HUES6 (cell line): ENCODE measurements around the gene SFTPA1.
"Not testable (repeated sequence)": the region's sequence is repeated elsewhere in the genome, so short reads cannot be mapped to it uniquely, and the experiment has no call there.

Experiments
- H3K27ac ChIP-seq: 2 replicates; pipeline ENCODE4 v1.7.0; 2013; ENCODE audit warnings: low read depth, mild to moderate bottlenecking, low read length, inconsistent platforms
- H3K27me3 ChIP-seq: 2 replicates; pipeline ENCODE4 v1.6.1; 2013; ENCODE audit warnings: low read length; ENCODE audit not compliant: control insufficient read depth, insufficient read depth
- H3K36me3 ChIP-seq: 2 replicates; pipeline ENCODE4 v1.6.1; 2013; ENCODE audit warnings: low read length; ENCODE audit not compliant: control insufficient read depth, insufficient read depth
- H3K4me1 ChIP-seq: 2 replicates; pipeline ENCODE4 v1.6.1; 2013; ENCODE audit warnings: low read length; ENCODE audit not compliant: control insufficient read depth, insufficient read depth
- H3K4me3 ChIP-seq: 2 replicates; pipeline ENCODE4 v1.5.1; 2013; ENCODE audit warnings: low read depth, low read length
- H3K9ac ChIP-seq: one replicate; pipeline ENCODE4 v1.6.1; 2013; ENCODE audit warnings: mild to moderate bottlenecking, low read length
- H3K9me3 ChIP-seq: 2 replicates; pipeline ENCODE4 v1.6.1; 2013; ENCODE audit warnings: low read depth, low read length; ENCODE audit not compliant: control insufficient read depth, insufficient read depth

Gene SFTPA1

DNA sequence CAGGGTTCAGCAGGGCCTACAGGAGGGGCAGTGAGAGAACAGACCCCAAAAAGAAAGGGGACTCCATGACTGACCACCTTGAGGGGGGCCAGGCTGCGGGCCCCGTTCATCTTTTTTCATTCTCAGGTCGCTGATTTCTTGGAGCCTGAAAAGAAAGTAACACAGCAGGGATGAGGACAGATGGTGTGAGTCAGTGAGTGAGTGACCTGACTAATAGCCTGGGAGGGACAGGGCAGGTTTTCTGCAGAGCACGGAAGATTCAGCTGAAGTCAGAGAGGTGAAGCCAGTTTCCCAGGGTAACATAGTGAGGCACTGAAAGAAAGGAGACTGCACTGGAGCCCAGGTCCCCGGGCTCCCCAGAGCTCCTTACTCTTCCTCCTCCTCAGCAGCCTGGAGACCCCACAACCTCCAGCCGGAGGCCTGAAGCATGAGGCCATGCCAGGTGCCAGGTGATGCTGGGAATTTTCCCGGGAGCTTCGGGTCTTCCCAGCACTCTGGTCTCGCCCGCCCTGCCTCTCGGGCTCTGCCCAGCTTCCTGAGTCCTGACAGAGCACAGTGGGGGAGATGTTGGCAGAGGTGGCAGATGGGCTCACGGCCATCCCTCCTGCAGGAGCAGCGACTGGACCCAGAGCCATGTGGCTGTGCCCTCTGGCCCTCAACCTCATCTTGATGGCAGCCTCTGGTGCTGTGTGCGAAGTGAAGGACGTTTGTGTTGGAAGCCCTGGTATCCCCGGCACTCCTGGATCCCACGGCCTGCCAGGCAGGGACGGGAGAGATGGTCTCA, 646 bp downstream of the SFTPA1 start:
- H3K27ac ChIP-seq, H3K9me3 ChIP-seq, H3K4me1 ChIP-seq, H3K36me3 ChIP-seq, H3K4me3 ChIP-seq, H3K9ac ChIP-seq: not testable (repeated sequence)
- peaks cover 16% of the 10 kb centered on the region for H3K27me3 ChIP-seq

DNA sequence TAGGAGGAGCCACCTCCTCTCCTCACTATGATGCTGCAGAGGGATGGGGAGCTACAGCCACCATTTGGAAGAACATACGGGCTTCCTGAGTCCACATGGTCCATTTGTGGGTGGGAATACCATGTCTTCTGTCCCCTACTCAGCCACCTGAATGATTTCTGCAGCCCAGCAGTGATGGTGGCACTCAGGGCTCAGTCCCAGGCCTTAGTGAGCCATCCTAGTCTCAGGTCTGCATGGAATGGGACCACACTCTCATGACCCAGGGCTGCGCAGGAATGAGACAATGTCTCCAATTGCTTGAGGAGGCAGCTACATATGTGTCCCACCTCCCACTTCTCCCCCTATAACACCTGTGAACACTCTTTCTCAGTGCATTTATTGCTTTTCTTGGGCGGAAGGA, 4.8 kb downstream of the SFTPA1 start:
- peaks cover 3% of the 10 kb centered on the region; the same call in 1 of the 2 replicates for H3K27me3 ChIP-seq
- H3K27ac ChIP-seq: no peak overlapping the region
- no peaks in the 10 kb centered on the region for H3K4me1 ChIP-seq
- H3K36me3 ChIP-seq: no peaks in the 10 kb centered on the region
- no peak overlapping the region for H3K9ac ChIP-seq
- H3K4me3 ChIP-seq: no peak overlapping the region
- H3K9me3 ChIP-seq: no peaks in the 10 kb centered on the region

DNA sequence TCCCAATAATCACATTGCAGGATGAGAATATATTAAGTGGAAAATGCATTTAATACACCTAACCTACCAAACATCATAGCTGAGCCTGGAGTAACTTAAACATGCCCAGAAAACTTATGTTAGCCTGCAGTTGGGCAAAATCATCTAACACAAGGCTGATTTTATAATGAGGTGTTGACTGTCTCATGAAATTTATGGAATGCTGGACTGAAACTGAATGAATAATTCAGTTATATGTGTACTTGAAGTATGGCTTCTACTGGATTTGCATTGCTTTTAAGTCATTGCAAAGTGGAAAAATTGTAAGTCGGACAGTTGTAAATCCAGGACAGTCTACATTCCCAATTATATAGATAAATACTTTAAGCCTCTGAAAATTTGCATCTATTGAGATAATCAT, 5.4 kb downstream of the SFTPA1 start:
- H3K36me3 ChIP-seq: no peaks in the 10 kb centered on the region
- H3K4me3 ChIP-seq: no peak overlapping the region
- no peak overlapping the region for H3K27ac ChIP-seq
- H3K9me3 ChIP-seq: no peaks in the 10 kb centered on the region
- peaks cover 3% of the 10 kb centered on the region; the same call in 1 of the 2 replicates for H3K27me3 ChIP-seq
- no peaks in the 10 kb centered on the region for H3K4me1 ChIP-seq
- H3K9ac ChIP-seq: no peak overlapping the region

GRCh38 chr10:79623663-79624062, 12.9 kb downstream of the SFTPA1 start:
- not testable (repeated sequence) for H3K9me3 ChIP-seq, H3K36me3 ChIP-seq, H3K27ac ChIP-seq, H3K9ac ChIP-seq, H3K4me3 ChIP-seq, H3K4me1 ChIP-seq, H3K27me3 ChIP-seq

- Histone ChIP-seq H3K27me3 (peaks cover 4% of the 10 kb centered on the region; the same call in 1 of the 2 replicates), H3K9me3 (no peaks in the 10 kb centered on the region; the same call in 1 of the 2 replicates), H3K4me1 (peaks cover 10% of the 10 kb centered on the region; the same call in 1 of the 2 replicates), H3K4me3 (no peak overlapping the region), H3K27ac (no peak overlapping the region), H3K36me3 (no peaks in the 10 kb centered on the region), H3K9ac (no peak overlapping the region)
These were observed 16.3 kb downstream of the SFTPA1 start for GRCh38 chr10:79627075-79627474.

DNA sequence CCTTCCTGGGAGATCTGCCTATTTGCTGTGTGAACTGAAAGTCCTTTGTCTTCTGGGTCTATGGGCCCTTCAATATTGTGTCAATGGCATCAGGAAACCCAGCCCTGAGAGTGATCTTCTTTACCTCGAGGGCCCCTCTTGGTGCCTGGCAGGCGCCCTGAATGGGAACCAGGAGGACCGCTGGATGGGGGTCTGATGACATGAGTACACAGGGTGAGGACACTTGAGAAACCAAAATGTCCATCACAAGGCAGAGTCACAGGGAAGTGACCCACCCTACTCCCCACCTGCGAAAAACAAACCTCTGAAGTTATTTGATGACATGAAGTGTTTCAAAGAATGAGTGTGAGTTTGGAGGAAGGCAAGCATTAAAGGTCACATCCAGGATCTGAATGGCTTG, 17.3 kb downstream of the SFTPA1 start:
- no peak overlapping the region for H3K4me3 ChIP-seq
- H3K4me1 ChIP-seq: peaks cover 10% of the 10 kb centered on the region; the same call in 1 of the 2 replicates
- no peaks in the 10 kb centered on the region for H3K36me3 ChIP-seq
- no peak overlapping the region for H3K27ac ChIP-seq
- H3K27me3 ChIP-seq: peaks cover 4% of the 10 kb centered on the region; the same call in 1 of the 2 replicates
- H3K9me3 ChIP-seq: no peaks in the 10 kb centered on the region; the same call in 1 of the 2 replicates
- no peak overlapping the region for H3K9ac ChIP-seq

DNA sequence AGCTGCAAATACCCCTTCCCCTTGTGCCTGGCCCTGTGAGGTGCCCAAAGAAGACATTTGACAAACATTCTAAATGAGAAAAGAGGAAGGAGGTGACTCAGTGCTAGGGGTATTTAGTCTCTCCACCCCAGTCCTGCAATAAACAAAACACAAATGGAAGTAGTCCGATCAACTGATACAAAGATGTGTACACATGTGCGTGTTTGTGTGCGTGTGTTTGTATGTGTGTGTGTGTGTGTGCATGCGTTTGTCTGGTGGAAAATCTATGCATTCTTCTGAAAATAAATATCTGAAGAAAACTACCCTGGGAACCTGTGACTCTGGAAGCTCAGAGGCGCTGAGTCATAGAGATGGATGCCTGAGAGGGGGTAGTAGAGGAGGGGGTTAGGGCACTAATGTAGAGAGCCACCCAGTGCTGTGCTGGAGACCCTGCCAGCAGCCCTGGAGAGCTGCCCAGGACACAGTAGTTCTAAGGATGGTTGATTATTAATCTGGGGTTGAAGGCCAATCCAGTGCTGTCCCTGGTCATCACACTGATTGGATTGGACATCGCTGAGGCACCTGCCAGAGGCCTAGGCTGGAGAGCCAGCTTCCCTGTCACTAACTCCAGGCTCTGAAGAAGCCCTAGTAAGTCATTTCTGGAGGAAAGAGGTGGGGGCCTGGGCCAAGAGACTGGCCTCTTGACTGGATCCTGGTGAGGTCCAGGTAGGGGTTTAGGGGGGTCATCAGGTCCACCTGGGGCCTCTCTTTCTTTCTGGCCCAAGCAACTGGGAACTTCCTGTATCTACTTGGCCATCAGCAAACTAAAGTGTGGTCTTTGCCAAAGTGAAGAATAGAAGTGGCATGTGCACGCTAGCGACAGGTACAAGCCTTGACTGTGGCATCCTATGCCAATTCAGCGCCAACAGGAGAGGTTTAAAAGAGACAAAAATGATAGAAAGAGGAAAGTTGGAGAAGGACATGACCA, 18.5 kb downstream of the SFTPA1 start:
- Histone ChIP-seq H3K9ac (no peak overlapping the region), H3K9me3 (no peaks in the 10 kb centered on the region; the same call in 1 of the 2 replicates), H3K4me1 (peaks cover 10% of the 10 kb centered on the region; the same call in 1 of the 2 replicates), H3K4me3 (no peak overlapping the region), H3K27me3 (peaks cover 4% of the 10 kb centered on the region), H3K27ac (no peak overlapping the region), H3K36me3 (no peaks in the 10 kb centered on the region)

DNA sequence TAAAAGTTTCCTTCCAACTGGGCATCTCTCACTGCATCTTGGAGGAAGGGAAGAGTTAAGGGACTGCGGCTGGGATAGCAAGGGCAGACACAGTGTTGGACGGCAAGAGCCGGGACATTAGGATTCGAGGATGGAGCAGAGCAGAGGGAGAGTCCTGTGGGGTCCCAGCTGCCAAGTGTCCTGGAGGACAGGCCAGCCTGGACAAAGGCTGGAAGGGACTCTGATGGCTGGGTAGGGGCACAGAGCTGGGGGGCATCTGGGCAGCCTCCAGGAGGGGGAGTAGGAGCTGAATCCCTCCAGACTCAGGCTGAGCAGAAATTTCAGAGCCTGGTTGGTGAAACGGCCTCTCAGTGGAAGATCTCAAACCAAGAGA, 19.2 kb downstream of the SFTPA1 start:
- H3K9ac ChIP-seq: no peak overlapping the region
- H3K36me3 ChIP-seq: no peaks in the 10 kb centered on the region
- H3K4me1 ChIP-seq: peaks cover 10% of the 10 kb centered on the region; the same call in 1 of the 2 replicates
- H3K27me3 ChIP-seq: peaks cover 4% of the 10 kb centered on the region
- no peak overlapping the region for H3K4me3 ChIP-seq
- no peak overlapping the region for H3K27ac ChIP-seq
- no peaks in the 10 kb centered on the region; the same call in 1 of the 2 replicates for H3K9me3 ChIP-seq

DNA sequence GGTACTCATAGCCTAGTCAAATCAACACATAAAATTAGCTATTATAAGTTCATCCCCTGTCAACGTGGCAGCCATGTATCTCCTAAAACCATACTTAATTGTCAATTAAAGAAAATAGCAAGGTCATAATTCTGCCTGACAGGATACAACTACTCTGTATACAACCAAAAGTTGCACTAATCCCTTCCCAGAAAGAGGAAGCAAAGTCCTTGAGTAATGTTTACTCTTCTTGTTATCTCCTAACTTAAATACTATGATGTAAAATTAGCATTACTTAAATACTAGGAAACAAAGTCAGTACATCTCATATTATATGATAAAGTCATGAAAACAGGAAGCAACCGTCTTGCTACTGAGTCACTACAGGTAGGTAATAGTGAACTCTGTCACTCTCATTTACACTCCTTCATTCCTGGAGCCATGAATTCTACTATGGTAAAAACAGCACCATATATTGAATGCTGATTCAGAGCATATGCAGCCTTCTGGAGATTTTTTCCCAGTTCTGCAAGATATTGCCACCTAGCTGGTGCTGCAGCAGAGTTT, 26.0 kb downstream of the SFTPA1 start:
- not testable (repeated sequence) for H3K4me1 ChIP-seq, H3K4me3 ChIP-seq, H3K27ac ChIP-seq

GRCh38 chr10:79638318-79638717, 27.6 kb downstream of the SFTPA1 start:
- H3K4me1 ChIP-seq: no peaks in the 10 kb centered on the region
- H3K9ac ChIP-seq: no peak overlapping the region
- no peaks in the 10 kb centered on the region for H3K36me3 ChIP-seq
- no peaks in the 10 kb centered on the region; the same call in 1 of the 2 replicates for H3K27me3 ChIP-seq
- no peak overlapping the region for H3K27ac ChIP-seq
- H3K4me3 ChIP-seq: no peak overlapping the region
- no peaks in the 10 kb centered on the region for H3K9me3 ChIP-seq

More for the DNA sequence above, 26.0 kb downstream of the SFTPA1 start:
- not testable (repeated sequence) for H3K36me3 ChIP-seq, H3K27me3 ChIP-seq, H3K9me3 ChIP-seq, H3K9ac ChIP-seq
